ENCODE data around the gene ADAM12. TPM values are rescaled to one million over a fixed set of nuclear protein-coding genes. Genes with fewer than 3 reads are reported as not detected.

Gene ADAM12
- total RNA-seq, 1 experiment from 2014 or later = 15.8 TPM

DNA sequence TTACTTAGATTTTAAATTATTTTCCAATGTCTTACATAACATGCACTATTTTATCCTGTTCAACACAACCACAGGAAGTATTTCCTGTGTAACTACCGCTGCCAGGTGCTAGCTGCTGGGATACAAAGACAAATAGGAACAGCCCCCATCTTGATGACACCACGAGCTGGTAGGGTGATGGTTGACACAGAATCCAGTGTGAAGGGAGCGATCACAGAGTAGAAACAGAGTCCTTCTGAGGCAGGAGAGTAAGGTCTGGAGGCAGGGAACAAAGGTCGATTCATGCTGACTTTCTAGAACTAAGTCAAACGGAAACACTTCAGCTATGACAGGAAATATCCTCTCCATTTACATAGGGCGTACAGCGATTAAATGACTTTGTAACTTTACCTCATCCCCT lies 232.3 kb downstream of the ADAM12 start:
- peaks cover 14% of the 10 kb centered on the region for H3K36me3 ChIP-seq
- no peak for DNase-seq
- H3K27me3 ChIP-seq = no peaks in the 10 kb centered on the region
- H3K4me3 ChIP-seq = no peak overlapping the region
- H3K9me3 ChIP-seq = peaks cover 12% of the 10 kb centered on the region

DNA sequence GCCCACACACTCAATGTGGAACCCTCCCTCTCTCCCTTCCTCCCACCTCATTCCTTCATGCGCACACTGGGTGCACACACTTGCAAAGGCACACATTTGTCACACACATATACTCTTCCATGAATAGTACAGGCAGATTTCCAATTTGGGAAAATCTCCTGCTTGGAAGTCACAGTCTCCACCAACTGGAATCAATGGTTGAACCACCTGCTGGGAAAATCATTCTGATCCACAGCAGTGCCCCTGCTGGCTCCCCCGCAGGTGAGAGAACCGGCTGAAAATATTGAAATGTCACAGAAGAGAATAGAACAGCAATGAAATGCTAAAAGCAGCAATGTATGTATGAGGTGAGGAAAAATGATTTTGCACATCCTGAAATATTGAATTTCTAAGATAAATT lies 232.7 kb downstream of the ADAM12 start:
- Histone ChIP-seq H3K27me3 (no peaks in the 10 kb centered on the region), H3K36me3 (peaks cover 18% of the 10 kb centered on the region), H3K4me3 (no peak overlapping the region), H3K9me3 (peaks cover 13% of the 10 kb centered on the region)
- no peak for DNase-seq

DNA sequence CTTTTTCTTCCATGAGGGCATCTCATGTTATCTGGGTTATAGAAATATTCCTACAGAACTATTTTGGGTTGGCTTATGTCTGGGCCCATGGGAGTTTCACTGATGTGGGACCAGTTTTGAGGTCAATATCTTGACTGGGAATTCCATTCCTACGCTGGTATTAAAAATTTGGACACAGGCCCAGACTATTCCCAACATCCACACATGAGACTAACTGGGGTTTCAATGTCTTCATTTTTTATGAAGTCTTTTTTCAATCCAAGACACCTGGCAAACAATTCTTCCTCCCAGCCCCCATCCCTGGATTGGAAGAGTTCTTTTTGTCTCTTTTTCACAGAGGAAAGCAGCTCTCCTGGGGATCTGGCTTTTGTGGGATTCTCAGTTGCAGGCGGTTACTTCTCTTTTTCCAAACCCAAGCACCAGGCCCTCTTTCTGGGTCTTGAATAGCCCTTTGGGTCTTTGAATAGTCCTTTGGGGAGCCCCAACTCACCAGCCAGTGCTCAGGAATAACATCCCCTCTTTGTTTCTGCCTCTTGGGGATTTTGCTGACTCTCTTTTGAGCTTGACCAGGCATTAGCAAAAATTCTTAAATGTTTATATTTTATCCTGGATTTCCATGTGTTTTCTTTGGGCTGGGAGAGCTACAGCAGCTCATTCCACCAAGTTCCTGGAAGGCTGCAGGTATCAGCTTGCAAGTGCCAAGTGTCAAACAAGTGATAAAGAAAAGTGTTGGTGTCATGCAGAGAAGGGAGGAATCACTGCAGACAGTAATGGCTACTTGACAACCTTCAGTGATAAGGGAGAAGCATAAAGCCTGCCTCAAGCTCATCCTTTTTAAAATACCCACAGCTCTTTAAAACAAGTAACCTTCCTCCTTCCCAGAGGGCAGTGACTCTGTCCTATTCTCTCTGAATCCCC lies 234.3 kb downstream of the ADAM12 start:
- no peak for DNase-seq
- no peaks in the 10 kb centered on the region for H3K27me3 ChIP-seq

DNA sequence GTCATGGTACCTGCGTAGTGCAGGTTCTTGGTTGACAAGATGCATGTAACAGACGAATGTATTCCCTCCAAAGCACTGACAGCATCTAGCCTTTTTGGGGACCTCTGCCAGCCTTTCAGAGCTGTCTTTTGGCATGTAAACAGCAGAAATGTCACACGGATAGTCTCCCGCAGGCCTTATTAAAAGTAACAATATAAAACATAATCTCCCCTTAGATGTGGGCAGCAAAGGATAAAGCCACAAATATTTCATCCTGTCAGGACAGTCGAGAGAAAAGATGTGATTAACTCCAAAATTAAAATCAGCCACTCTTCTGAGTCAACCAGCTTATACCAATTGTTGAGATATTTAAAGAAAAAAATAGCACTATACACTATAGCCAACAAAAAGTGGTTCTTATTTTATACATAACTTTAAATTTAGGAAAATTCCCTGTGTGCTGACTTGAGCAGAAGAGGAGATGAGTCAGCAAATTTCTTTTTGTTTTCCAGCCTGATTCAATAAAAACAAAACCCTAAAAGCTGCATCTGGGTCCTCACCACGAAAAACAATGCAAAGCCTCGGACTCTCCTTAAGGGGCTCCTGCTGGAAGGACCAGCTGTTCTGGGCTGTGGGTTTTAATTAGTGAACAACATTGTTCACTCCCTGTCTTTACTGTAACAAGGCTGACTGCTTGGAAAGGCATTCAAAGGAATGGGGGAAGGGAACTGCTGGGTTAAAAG lies 240.2 kb downstream of the ADAM12 start:
- H3K4me3 ChIP-seq = no peak overlapping the region
- no peak for DNase-seq
- no peaks in the 10 kb centered on the region for H3K27me3 ChIP-seq
- peaks cover 16% of the 10 kb centered on the region for H3K9me3 ChIP-seq
- peaks cover 24% of the 10 kb centered on the region for H3K36me3 ChIP-seq

More for the DNA sequence above, 234.3 kb downstream of the ADAM12 start:
- peaks cover 25% of the 10 kb centered on the region for H3K36me3 ChIP-seq
- H3K4me3 ChIP-seq = no peak overlapping the region
- peaks cover 16% of the 10 kb centered on the region for H3K9me3 ChIP-seq

DNA sequence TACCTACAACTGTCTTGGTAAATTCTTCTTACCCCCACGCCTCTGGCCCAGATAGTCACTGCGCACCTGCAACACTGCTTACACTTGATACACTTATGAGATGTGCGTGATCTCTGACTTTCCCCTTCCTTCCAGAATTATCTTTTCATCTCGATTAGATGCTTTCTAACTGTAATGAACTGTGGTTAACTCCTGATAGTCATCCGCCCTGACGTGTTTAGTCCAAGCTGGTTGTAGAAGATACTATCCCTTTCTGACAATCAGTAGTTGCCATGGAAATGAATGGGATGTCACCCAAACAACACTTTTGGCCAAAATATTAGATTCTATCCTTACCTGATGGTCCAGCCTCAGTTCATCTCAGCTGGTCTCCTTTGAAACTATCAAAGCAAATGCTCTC lies 241.5 kb downstream of the ADAM12 start:
- H3K36me3 ChIP-seq = peaks cover 23% of the 10 kb centered on the region
- DNase-seq = no peak
- no peak overlapping the region for H3K4me3 ChIP-seq
- peaks cover 11% of the 10 kb centered on the region for H3K9me3 ChIP-seq
- H3K27me3 ChIP-seq = no peaks in the 10 kb centered on the region

DNA sequence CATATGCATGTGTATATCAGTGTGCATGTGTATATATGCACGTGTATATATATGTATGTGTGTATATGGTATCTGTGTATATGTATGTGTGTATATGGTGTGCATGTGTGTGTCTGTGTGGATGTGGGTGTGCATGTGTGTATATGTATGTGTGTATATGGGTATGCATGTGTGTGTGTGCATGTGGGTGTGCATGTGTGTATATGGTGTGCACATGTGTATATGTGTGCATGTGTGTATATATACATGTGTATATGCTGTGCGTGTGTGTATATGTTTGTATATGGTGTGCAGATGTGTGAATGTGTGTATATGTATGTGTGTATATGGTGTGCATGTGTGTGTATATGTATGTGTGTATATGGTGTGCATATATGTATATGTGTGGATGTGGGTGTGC lies 245.2 kb downstream of the ADAM12 start:
- Histone ChIP-seq H3K36me3 (peaks cover 12% of the 10 kb centered on the region; the same call in 1 of the 2 replicates), H3K27me3 (no peaks in the 10 kb centered on the region), H3K9me3 (no peaks in the 10 kb centered on the region; the same call in 1 of the 2 replicates), H3K4me3 (no peak overlapping the region)
- no peak for DNase-seq

DNA sequence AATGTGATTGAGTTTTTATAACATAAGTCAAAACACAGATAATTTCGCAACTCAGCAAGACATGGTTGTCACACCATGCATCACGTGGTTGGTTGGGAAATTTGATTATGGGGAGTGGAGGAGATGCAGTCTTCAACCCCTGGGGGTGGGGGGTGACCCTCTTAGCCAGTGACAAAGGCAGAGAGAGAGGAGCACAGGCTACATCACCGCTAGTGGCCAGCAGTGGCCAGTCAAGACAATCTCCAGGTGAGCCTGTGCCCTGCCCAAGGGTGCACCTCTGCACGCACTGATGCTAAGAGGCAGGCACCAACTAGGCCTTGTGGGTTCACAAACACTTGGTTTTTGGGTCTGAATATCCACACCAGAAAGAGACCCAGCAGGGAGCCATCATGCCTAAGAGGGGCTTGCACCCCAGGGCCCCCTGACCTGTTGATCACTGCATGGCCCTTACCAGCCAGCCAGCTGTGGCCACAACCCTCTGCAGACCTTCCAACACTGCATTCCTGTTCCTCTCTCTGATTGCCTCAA lies 247.5 kb downstream of the ADAM12 start:
- peaks cover 12% of the 10 kb centered on the region for H3K36me3 ChIP-seq
- H3K4me3 ChIP-seq = no peak overlapping the region
- no peaks in the 10 kb centered on the region for H3K27me3 ChIP-seq
- DNase-seq = no peak
- peaks cover 6% of the 10 kb centered on the region for H3K9me3 ChIP-seq

DNA sequence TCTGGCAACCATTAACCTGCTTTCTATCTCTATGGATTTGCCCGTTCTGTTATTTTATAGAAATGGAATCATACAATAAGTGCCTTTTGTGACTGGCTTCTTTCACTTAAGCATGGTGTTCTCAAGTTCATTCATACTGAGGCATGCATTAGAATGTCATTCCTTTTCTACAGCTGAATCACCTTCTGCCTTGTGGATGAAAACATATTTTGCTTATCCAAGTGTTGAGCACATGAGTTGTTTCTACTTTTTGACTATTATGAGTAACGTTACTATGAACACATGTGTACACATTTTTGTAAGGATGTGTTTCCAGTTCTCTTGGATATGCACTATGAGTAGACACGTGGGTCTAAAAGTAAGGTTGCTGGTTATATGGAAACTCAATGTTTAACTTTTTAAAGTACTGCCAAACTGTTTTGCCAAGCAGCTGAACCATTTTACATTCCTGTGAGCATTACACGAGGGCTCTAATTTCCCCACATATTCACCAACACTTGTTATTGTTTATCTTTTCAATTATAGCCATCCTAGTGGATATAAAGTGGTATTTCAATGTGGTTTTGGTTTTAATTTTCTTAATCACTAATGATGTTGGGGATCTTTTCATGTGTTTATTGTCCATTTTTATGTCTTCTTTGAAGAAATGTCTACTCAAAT lies 250.6 kb downstream of the ADAM12 start:
- Histone ChIP-seq H3K27me3 (no peaks in the 10 kb centered on the region), H3K4me3 (no peak overlapping the region), H3K36me3 (peaks cover under 1% of the 10 kb centered on the region), H3K9me3 (peaks cover 6% of the 10 kb centered on the region)
- DNase-seq = no peak

DNA sequence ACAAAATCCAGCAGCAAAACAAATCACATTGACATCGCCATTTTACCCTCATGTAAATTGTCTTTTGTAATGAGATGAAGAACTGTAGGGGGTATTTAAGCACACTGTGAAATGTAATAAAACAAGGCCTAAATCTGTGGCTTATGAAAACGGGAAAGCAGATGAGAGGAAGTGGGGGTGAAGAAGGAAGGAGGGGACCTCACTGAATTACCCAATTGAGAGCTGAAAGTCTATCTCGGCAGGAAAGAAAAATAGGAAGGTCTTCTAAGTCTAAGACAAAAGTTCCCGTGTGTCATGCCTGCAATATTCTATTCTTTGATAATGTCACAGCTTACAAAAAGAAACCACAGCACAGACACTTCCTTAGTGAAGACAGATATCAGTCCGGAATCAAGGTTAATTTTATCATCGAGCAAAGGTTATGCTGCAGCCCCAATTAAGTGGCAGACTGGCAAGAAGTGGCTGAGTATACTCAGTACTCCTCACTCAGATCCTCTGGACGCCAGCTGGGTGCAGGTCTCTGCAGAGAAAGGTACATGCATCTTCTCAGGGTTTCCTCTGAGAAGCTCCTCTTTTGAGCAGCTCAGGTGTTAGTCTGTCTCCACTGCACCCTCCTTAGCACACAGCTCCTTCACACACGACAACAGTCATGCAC lies 252.2 kb downstream of the ADAM12 start:
- no peak for DNase-seq
- H3K4me3 ChIP-seq = no peak overlapping the region

DNA sequence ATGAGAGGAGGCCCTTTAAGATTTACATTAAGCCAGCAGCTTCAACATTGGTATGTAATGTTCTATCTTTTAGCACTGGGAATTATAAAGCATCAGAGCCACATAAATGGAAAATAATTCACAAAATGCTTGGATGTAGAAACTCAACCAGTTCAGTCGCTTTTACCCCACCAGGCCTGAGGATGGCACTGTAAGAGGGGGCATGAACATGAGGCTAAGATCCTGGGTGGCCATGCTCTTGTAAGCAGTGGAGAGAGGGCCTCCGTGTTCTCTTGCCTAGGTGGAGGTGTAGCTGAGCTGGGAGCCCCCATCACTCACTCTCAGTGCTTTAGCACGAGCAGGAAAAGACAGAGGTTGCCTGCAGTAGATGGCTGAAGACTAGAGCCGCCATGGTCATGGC lies 253.1 kb downstream of the ADAM12 start:
- no peaks in the 10 kb centered on the region for H3K27me3 ChIP-seq
- no peak overlapping the region for H3K4me3 ChIP-seq
- peaks cover 6% of the 10 kb centered on the region for H3K9me3 ChIP-seq
- no peaks in the 10 kb centered on the region; the same call in 1 of the 2 replicates for H3K36me3 ChIP-seq
- peak; percentile 4 for DNase-seq

More for the DNA sequence above, 252.2 kb downstream of the ADAM12 start:
- no peaks in the 10 kb centered on the region; the same call in 1 of the 2 replicates for H3K36me3 ChIP-seq
- H3K9me3 ChIP-seq = peaks cover 6% of the 10 kb centered on the region
- H3K27me3 ChIP-seq = no peaks in the 10 kb centered on the region

DNA sequence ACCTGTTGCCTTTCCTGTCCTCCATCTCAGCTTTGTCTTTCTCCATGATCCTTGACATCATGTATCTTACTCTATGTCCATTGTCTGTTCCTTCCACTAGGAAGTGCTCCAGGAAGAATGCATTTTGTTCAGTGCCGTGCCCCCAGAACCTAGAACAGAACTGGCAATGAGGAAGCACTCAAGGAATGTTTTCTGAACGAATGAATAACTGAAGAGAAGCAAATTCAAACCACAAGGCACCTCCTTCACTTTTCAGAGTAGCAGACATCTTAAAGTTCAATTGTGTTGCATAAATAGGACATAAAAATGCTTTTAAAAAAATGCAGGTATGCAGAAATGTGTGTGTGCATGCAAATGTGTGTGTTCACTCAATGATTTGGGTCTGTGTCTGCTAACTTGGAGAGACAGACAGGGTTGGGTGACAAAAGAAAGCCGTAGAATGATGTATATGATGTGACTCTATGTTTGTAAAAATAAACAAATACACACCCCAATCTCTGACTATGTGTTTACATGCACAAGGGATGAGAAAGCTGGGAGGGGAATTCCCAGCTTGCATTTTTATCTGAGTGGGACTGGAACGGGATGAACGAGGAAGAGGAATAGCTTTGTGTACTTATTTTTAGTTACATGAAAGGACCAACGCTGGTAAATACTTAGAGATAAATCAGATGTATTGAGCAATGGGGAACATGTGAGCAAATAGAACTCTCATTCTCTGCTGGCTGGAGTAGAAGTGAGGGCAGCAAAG lies 254.2 kb downstream of the ADAM12 start:
- H3K4me3 ChIP-seq = no peak overlapping the region
- no peaks in the 10 kb centered on the region for H3K27me3 ChIP-seq
- H3K36me3 ChIP-seq = no peaks in the 10 kb centered on the region; the same call in 1 of the 2 replicates
- DNase-seq = peak; percentile 60
- H3K9me3 ChIP-seq = peaks cover 6% of the 10 kb centered on the region

DNA sequence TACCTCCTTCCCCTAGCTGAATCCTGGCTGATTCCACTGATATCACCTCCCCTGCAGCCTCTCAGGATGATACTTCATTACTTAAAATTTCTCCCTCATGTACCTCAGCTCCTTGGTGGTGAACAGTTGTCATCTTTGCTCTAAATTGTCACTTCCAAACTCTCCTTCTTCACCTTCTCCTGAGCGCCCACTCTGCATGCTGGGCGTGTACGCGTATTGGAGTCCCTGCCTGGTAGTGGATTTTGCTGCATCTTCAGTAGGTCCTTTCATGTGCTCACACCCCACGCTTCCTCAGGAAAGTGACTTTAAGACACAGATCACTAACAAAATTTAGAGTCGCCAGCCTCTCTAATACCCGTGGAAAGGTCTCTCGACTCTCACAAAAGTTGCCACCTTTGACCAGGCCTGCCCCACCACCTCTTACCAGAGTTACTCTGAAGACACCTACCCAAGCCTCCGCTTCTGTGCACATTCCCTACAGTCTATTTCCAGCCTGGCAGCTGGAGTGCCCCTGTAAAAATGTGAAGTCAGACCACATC lies 255.1 kb downstream of the ADAM12 start:
- no peaks in the 10 kb centered on the region; the same call in 1 of the 2 replicates for H3K36me3 ChIP-seq
- H3K9me3 ChIP-seq = peaks cover 6% of the 10 kb centered on the region
- H3K4me3 ChIP-seq = no peak overlapping the region
- no peak for DNase-seq
- no peaks in the 10 kb centered on the region for H3K27me3 ChIP-seq

DNA sequence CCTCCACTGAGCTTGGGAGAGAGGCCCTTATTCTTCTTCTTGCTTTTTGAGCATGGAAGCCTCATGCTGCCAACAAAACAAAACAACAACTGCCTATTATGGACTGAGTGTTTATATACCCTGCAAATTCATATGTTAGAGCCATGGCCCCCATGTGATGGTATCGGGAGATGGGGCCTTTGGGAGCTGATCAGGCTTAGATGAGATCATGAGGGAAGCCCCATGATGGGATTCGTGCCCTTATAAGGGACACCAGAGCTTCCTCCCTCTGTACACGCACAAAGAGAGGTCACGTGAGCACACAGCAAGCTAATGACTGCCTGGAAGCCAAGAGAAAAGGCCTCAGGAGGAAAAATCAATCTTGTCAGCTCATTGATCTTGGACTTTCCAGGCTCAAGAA lies 256.9 kb downstream of the ADAM12 start:
- DNase-seq = no peak
- H3K36me3 ChIP-seq = no peaks in the 10 kb centered on the region; the same call in 1 of the 2 replicates
- H3K9me3 ChIP-seq = no peaks in the 10 kb centered on the region
- no peak overlapping the region for H3K4me3 ChIP-seq
- no peaks in the 10 kb centered on the region for H3K27me3 ChIP-seq

DNA sequence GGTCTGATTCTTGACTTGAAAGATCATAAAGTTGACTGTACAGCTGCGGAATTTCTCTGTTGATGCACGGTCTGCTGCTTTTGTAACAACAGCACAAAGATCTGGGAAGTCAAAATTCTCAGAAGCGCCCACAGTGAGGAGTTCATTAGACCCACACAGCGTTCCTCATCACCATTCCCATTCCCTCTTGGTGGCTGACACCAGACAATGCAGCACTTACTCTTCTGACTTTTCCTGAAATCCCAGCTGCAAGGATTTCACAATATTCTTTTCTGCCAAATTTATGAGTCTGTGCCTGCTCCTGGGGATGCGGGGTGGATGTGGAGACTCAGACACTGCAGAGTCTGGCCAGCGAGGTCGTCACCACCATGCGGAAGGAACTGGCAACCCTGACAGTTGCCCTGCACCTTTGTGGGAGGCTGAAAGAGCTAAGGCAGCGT lies 258.0 kb downstream of the ADAM12 start:
- Histone ChIP-seq H3K4me3 (no peak overlapping the region), H3K9me3 (no peaks in the 10 kb centered on the region), H3K27me3 (no peaks in the 10 kb centered on the region), H3K36me3 (no peaks in the 10 kb centered on the region)
- peak; percentile 18 for DNase-seq

DNA sequence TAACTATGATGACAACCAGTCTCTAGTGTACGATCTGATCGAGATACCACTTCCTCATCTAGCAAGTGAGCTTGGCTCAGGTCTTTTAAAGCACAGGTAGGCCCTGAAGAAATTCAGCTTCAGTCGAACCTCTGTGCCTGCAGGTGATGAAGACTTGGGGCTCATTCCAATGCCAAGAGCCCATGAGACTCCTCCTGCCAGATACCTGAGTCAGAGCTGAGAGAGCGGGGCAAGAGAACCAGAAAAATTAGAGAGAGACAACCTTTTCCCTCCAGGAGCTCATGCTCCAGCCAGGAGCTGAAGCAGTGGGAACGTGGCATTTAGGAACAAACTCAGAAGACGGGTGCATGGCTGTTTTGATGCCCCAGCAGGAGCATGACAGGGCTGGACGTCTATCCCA lies 259.3 kb downstream of the ADAM12 start:
- DNase-seq = no peak
- H3K27me3 ChIP-seq = no peaks in the 10 kb centered on the region
- no peak overlapping the region for H3K4me3 ChIP-seq
- H3K36me3 ChIP-seq = no peaks in the 10 kb centered on the region
- no peaks in the 10 kb centered on the region for H3K9me3 ChIP-seq
